Erythroblast (primary cell): ENCODE measurements around the gene KCNH1.
"Not testable (repeated sequence)": the region's sequence is repeated elsewhere in the genome, so short reads cannot be mapped to it uniquely, and the experiment has no call there.

Experiments used
- DNase-seq, 2 experiments: peaks; one replicate each; lab custom pipeline; 2025; lab: John Stamatoyannopoulos, UW
- GATA1 ChIP-seq: IDR thresholded peaks from 2 replicates; pipeline ENCODE4 v1.6.1; 2011; ENCODE audit warnings: low read depth, mild to moderate bottlenecking, control low read depth, low read length, moderate library complexity
- POLR2A ChIP-seq: IDR thresholded peaks from 2 replicates; pipeline ENCODE4 v1.6.1; 2011; ENCODE audit warnings: mild to moderate bottlenecking, low read length

The KCNH1 gene

GRCh38 chr1:211007830-211008229 lies 126.1 kb downstream of the KCNH1 start:
- no peak for DNase-seq
- TF ChIP-seq GATA1, result no peak
- TF ChIP-seq POLR2A, result no peak

- not testable (repeated sequence) for DNase-seq
These were observed 138.0 kb downstream of the KCNH1 start for GRCh38 chr1:210995931-210996330.

- TF ChIP-seq POLR2A, result no peak
- no peak for TF ChIP-seq GATA1
- no peak for DNase-seq
These were observed 141.1 kb downstream of the KCNH1 start for GRCh38 chr1:210992837-210993236.

- TF ChIP-seq GATA1 (no peak), POLR2A (no peak)
- DNase-seq, result no peak
These were observed 144.0 kb downstream of the KCNH1 start for GRCh38 chr1:210989905-210990304.

- TF ChIP-seq GATA1 (no peak), POLR2A (no peak)
- no peak for DNase-seq
These were observed 152.5 kb downstream of the KCNH1 start for GRCh38 chr1:210981490-210981889.

GRCh38 chr1:210980082-210980481 lies 153.9 kb downstream of the KCNH1 start:
- no peak for DNase-seq
- TF ChIP-seq GATA1 (no peak), POLR2A (no peak)

GRCh38 chr1:210978974-210979354 lies 155.0 kb downstream of the KCNH1 start:
- no peak for DNase-seq
- TF ChIP-seq POLR2A (no peak), GATA1 (no peak)

- TF ChIP-seq POLR2A, result no peak
- no peak for TF ChIP-seq GATA1
- no peak for DNase-seq
These were observed 155.5 kb downstream of the KCNH1 start for GRCh38 chr1:210978316-210978973.

- no peak for DNase-seq
- no peak for TF ChIP-seq GATA1
- no peak for TF ChIP-seq POLR2A
These were observed 182.7 kb downstream of the KCNH1 start for GRCh38 chr1:210951279-210951678.

- DNase-seq, result peak; percentile 8 to 44
These were observed 183.9 kb downstream of the KCNH1 start for GRCh38 chr1:210949940-210950546.

GRCh38 chr1:210949489-210949888 lies 184.5 kb downstream of the KCNH1 start:
- TF ChIP-seq POLR2A, result no peak
- no peak for TF ChIP-seq GATA1
- no peak for DNase-seq

GRCh38 chr1:210949039-210949438 lies 184.9 kb downstream of the KCNH1 start:
- TF ChIP-seq POLR2A (no peak), GATA1 (no peak)
- no peak for DNase-seq

- no peak for DNase-seq
- TF ChIP-seq GATA1 (no peak), POLR2A (no peak)
These were observed 189.7 kb downstream of the KCNH1 start for GRCh38 chr1:210944252-210944651.

GRCh38 chr1:210942513-210942912 lies 191.4 kb downstream of the KCNH1 start:
- no peak for TF ChIP-seq GATA1
- no peak for TF ChIP-seq POLR2A
- no peak for DNase-seq

GRCh38 chr1:210940081-210940617 lies 193.8 kb downstream of the KCNH1 start:
- DNase-seq, result no peak
- TF ChIP-seq POLR2A, result no peak
- no peak for TF ChIP-seq GATA1
